GM18861 (cell line): Measurements from ENCODE around the gene NPHP4.
"Not testable (repeated sequence)": the region's sequence is repeated elsewhere in the genome, so short reads cannot be mapped to it uniquely, and the experiment has no call there.

Source experiments
- ATAC-seq: cut with Tn5 transposase; IDR thresholded peaks from one replicate; pipeline ENCODE4 v1.9.1; 2021; ENCODE audit not compliant: unreplicated experiment

The NPHP4 gene

DNA sequence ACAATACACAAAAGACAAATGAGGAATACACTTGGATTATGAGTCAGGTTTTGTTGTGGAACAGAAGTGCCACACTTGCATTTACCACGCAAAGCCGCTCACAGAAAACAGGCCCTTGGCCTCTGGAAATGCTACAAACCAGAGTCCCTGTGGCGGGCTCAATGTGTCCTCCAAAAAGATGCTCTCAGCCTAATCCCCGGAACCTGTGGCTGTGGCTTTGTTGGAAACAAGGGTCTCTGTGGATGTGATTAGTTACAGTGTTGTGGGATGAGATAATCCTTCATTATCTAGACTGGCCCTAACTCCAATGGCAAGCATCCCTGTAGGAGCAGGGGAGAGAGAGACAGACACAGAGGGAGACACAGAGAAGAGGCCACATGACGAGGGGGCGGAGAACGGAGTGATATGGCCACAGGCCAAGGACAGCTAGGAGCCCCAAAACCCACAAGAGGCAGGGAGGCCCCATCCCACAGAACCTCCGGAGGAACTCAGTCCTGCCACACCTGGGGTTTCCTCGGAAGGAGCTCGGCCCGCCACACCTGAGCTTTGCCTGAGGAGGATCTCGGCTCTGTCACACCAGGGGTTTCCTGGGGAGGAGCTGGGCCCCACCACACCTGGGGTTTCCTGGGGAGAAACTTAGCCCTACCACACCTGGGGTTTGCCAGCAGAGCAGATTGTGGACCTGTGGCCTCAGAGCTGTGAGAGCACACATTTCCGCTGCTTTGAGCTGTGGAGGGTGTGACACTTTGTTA is 55.4 kb downstream of the NPHP4 start:
- ATAC-seq, result no peak

DNA sequence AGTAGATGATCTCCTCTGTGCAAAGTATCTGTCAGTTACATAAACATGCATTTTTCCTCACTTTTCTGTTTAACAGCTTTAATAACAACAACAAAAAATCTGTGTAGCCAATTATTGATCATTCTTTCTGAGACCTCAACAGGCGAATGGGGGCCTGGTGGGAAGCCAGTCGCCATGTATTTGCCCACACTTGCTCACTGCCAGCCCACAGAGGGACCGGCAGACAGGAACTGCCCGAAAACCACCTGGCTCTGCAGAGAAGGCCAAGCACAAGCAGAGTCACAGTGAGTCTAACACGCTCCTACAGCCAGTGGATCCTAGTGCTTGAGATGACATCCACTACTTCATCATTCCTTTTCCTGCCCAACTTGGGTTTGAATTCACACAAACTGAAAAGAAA is 56.1 kb downstream of the NPHP4 start:
- ATAC-seq, result no peak

DNA sequence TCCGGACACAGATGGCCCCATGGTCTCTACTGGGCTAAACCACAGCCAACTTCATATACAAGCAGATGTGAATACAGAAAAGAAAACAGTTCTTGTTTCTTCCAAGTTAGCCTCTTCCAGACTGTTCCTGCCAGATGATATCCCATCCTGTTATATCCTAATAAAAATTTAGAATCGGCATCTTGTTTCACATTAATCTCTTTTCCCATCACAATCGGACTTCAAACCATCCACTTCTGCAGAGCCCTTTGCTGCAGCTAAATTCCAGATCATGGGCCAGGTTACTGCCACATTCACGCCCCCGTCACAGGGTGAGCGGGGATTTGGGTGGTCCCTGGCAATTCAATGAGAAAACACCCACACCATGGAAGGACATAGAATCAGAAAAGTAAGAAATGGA is 57.2 kb downstream of the NPHP4 start:
- no peak for ATAC-seq

DNA sequence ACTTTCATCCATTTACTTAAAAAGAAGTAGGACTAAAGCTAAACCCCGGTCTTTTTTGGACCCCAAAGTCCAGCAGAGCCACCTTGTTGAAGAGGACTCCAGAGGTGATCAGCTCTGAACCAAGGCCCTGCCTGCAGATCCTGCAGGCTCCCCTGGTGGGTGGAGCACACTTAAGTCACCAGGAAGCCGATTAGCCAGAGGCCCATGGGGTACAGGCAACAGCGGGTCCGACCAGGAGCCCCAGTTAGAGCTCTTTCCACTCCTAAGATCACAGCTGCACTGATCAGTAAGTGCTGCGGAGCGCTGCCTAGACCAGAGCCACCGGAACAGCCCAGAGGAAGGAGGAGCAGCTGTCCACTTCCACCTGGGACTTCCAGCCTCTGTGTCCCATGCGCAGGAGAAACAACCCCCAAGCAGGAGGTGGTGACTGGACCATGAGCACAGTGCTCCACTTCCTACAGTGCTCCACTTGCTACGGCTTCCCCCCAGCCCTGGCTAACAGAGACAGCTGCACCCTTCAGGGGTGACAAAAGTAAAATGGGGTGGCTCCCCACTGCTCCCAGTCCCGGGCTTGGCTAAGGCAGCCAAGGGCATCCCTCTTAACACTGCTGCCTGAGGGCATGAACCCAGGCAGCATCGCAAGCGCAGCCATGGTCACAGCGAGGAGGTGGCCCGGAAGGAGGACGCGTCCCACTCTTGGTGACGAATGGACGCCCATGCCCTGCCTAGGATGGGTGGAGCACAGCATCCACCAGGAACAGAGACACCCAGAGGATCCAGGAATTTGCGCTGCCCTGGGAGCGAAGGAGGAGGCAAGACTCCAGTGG is 58.0 kb downstream of the NPHP4 start:
- ATAC-seq, result no peak

DNA sequence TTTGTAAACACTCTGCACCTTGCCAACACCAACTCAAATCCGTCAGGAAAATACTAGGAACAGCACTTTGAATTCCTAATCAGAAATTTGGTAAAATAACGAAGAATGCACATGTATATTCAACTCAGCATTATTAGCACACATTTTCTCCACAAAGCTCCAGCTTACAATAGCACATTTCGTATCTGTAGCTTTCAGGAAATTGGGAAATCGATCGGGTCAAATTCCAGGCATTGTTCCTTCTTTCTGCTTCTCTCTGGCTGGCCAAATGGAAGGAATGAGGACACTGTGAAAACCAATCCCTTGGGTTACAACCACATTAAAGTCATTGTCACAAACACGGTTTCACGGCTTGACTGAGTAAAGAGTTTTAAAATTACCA is 58.6 kb downstream of the NPHP4 start:
- no peak for ATAC-seq

DNA sequence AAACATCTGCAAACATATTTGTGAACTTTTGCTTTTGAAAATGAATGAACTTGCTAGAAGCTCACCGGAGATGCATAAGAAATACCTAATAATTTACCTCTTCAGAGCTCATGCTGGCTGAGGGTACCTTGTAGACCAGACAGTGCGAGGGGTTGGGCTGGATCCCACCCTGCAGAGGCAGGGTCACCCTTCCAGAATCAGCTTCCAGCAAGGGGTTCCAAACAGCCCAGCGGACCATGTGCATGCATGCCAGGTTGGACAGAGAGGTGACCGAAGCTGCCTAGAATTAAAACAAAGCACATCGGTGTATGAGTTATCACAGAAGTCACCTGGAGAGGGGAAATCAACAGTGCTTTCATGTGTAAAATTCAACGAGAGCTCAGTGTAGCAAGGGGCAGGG is 59.2 kb downstream of the NPHP4 start:
- no peak for ATAC-seq

DNA sequence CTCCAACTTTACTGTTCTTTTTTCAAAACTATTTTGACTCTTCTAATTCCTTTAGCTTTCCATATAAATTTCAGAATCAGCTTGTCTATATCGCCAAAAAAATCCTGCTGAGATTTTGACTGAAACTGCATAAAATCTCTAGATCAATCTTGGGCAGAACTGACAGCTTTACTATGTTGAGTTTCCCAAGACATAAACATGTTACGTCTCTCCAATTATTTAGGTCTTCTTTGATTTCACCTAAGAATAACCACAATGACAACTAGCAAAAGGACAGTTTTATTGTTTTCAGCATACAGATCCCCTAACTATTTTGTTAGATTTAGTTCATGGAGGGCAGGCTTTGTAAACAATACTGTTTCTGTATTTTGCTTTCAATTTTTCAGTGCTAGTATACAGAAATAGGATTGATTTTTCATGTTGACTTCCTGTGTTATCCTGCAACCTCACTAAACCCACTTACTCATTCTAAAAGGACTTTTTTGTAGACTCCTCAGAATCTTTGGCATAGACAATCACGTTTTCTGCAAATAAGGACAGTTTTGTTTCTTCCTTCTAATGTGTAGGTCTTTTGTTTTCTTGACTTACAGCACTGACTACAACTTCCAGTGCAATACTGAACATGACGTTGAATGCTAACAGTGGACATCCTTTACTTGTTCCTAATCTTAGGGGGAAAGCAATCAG is 63.4 kb downstream of the NPHP4 start:
- no peak for ATAC-seq

DNA sequence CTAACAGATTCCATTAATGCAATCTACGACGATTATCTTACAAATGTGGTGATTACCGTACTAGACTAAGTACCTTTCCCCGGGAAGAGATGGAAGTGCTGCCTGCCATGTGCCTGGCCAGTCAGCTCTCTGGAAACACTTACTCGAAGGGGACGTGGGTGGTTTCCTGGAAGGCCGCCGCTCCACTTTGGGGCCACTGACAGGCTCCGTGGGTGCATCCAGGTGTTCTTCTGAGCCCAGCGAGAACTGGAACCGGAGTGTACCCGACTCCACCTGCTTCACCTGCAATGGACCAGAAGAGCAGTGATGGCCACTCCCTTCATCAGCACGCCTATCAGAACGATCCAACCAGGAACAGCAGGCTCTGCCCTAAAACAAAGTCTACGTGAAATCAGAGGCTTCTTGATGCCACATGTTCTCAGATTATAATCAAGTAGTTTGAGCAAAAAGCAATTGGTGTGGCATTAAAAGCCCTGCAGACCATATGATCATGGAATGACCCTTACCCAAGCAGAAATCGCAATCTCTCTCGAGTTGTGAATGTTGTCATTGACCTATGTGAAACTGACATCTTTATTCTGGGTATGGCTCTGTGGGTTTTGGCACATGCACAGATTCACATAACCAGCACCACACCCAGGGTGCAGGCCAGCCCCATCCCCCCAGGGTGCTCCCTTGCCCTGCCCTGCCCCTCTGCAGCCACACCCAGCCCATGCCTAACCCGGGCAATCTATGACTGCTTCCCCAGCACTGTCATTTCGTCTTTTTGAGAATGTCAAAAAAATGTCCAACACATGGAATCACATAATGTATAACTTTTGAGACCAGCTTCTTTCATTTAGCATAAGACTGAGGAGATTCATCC is 64.5 kb downstream of the NPHP4 start:
- no peak for ATAC-seq

DNA sequence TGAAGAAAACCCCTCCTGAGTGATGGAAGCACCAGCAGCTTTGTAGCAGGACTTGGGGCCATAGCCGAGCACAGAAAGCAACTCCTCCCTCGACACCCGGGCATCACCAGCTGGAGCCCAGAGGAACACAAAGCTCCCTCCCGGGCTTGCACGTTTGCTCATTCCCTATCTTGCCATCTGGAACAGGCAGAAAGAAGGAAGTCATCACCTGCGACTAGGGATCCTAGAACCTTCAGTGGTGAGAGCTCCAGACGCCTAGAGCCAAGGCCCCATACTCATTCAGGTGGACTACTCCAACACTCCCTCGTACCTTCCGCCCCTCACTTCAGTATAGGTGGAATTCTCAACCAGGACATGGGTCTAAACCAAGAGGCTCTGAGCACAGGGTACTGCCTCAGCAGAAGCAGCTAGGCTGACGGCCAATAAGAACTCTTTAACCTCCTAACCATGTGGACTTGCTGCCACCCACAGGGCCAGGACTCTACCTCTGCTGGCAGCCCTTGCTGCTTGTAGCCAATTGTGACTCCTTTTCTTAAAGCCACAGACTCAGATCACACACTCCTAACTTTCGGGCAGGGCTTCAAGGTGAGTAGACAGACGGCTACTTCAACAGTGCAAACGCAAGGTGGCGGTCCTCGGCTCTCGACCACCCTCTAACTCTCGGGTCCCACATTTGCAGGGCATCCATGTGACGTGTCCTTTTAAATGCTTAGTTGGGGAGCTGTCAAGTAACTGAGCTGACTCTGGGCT is 65.4 kb downstream of the NPHP4 start:
- ATAC-seq, result no peak

DNA sequence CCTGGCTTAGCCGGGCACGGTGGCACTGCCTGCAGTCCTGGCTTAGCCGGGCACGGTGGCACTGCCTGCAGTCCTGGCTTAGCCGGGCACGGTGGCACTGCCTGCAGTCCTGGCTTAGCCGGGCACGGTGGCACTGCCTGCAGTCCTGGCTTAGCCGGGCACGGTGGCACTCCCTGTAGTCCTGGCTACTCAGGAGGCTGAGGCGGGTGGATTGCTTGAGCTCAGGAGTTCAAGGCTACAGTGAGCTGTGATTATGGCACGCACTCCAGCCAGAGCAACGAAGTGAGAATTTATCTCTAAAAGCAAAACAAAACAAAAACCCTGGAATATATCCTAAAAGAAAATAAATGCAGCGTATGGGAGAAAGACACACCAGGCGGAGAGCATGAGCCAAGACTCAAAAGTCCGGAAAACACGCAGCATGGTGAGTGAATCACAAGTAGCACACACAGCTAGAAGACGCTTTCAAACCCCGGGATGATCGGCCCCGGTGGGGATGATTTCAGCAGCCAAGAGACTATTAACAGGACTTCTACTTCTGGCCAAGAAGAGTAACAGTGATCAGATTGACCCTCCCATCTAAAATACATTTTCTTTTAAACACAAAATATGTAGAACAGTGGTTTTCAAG is 69.4 kb downstream of the NPHP4 start:
- ATAC-seq, result not testable (repeated sequence)

DNA sequence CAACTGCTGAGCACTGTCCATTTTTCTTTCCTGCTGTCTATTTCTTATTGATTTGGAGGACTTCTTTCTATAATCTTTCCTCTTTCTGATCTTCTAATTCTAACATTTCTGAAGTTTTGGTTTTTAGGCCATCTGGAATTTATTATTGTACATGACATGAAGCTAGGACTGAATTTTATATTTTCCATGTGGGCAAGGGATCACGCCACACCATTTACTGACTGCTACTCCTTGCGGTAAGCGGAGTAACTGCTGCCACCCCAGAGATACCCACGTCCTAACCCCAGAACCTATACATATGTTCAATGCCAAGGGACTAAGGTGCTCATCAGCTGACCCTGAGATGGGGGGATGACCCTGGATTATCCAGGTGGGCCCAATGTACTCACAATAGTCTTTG is 70.6 kb downstream of the NPHP4 start:
- no peak for ATAC-seq

DNA sequence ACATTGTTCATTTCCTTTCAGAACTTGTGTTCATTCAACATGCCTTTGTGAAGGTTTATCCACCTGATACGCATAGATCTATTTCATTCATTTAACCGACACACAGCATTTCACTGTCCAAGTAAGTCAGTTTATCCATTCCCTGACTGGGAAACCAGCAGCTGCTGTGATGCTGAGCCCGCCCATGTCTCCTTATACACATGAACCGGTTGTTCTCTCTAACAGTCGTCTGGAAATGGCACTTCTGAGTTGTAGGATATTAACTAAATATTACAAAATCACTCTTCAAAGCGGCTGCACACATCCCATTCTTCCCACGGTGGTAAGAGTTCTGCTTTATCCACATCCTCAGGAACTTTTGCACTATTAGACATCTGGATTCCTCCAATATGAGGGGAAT is 71.1 kb downstream of the NPHP4 start:
- no peak for ATAC-seq

DNA sequence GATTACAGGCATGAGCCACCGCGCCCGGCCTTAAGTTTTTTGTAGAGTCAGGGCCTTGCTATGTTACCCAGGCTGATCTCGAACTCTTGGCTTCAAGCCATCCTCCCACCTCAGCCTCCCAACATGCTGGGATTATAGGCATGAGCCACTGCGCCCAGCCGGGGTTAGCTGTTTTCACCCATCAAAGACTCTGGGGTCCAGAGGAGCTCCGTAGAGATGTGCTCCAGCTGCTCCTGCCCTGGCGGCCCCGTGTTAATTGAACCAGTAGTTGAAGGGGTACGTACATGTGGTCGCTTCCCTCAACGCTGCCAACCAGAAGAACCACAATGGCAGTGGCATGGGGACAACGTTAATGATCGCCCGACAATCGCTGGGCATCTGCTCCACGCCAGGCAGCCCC is 72.0 kb downstream of the NPHP4 start:
- no peak for ATAC-seq

DNA sequence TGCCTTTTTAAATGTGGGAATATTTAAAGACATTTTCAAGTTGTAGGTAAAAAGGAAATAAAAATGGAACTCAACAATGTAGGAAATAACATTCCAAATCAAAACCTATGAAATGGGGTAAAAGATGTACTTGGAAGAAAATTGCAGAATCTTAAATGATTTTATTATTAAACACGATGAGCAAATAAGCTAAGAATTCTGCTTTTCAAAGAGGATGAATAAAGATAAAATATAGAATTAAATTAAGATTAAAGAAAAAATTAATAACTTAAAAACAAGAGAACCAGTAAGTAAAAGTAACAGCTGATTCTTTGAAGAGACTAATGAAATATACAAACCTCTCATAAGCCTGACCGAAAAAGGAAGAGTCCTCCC is 74.0 kb downstream of the NPHP4 start:
- no peak for ATAC-seq

DNA sequence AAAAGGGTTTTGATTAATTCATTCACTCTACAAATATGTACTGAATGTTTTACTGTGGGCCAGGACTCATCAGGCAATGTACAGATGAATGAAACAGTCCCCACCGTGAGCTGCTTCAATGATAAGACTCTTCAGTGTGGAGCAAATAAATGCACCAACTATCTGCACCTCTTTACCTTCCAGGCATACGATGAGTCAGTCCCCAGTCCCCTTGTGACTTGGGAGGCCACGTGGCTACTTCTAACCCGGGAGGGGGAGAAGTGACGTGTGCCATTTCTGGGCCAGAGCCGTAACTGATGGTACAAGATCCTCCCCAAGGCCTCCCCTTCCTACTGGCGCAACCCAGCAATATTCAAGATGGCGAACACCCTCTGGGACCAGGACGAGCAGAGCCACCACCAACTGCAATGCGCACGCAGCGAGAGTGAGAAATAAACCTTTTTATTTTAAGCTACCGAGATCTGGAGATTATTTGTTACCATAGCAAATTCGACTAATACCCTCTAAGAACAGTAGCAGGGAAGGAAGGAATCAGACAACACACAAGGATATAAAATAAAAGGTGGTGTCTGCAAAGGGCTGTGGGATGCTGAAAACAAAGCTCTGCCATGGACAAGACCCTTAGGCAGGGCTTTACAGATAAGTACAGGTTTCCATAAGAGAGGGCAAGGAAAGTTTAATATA is 74.5 kb downstream of the NPHP4 start:
- ATAC-seq, result no peak

DNA sequence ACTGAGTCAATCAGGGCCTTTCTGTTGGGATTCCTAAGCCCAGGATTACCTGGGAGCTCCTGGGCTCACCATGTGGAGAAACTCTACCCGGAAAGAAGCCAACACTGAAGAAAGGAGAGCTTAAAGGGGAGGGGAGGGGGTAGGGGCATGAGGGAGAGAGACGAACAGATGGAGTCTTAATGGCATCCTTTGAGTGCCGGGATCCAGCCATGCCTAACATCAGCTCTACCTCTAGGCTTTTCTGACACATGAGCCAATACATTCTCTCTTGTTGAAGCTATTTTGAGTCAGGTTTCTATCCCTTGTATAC is 75.0 kb downstream of the NPHP4 start:
- no peak for ATAC-seq

DNA sequence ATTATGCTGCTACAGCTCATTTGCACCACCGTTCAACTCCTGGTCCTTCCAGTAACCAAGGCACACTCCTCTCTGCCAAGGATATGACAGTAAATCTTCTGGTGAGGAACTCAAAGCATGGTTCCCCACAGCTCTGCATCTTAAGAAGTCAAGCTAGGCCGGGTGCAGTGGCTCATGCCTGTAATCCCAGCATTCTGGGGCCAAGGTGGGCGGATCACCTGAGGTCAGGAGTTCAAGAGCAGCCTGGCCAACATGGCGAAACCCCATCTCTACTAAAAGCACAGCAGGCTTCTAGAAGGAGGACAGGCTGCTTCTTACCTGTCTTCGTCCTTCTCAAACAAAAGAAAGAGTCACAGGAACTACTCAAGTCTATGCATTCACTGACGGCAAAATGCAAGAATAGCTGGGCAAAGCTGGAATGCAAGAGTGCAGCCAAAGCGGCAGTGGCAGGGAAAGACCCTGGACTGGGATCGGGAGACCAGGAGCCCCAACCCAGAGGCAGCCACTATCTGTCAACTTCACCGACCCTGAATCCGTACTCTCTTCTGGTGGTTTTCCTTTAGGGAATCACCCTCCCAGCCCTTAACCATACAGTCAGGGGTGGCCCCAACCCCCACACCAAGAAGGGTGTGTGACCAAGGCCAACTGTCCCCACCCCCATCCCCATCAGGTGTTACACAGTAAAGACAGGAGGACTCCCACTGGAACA is 75.5 kb downstream of the NPHP4 start:
- no peak for ATAC-seq

DNA sequence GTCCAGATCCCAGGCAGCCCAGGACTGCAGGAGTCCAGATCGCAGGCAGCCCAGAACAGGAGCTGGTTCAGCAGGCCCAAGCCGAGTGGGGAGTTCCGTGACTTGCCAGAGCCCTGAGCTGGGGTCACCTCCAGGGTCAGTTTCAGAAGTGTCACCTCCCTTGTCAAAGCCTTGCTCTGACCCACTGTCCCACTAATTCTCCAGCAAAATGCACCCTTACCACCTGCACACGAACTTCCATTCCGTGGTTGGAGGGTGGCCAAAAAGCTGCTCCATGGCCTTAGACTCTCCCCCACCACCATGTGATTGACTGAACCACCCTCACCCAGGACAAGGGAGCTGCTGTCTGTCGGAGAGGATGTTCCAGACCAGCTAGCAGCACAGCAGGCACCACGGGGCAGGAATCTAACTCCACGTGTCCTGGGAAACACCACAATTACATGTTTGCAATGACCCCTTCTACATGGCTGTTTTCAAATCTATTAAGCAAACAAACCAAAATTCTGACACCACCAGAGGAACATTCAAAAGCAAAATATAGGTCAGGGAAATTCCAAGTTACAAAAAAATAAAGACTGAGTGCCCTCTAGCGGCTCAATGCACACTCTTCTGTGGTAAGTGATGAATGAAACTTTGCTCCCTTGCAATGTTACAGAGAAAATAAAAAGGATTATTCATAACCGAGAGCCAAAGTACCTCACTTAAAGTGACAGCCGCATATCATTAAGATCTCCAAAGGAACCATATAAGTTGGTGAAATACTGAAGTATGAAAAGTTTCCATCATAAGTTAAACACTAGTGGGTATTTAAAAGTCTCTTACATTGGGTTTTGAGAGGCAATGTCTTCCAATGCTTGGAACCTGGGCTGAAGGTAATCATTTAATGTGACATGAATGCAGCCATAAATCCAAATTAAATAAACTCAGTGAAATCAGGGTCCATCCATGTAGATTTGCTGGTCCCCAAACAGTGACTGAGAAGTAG is 76.3 kb downstream of the NPHP4 start:
- no peak for ATAC-seq
